ENCODE results near the gene MAPK6. TPM values are rescaled to one million over a fixed set of nuclear protein-coding genes. Genes with fewer than 3 reads are reported as not detected.

MAPK6 gene
- total RNA-seq, 1 experiment from 2014 or later, result 38.7 TPM

- no peak overlapping the region for H3K27ac ChIP-seq
- DNase-seq, result no peak
- H3K4me2 ChIP-seq, result no peak overlapping the region
- H3K79me2 ChIP-seq (ENCODE audit: low read depth), result no peaks in the 10 kb centered on the region
- H3K27me3 ChIP-seq (ENCODE audit: insufficient read depth, low read depth), result no peaks in the 10 kb centered on the region
- peaks cover 22% of the 10 kb centered on the region for H3K4me1 ChIP-seq (replicated peaks; ENCODE audit: insufficient read depth)
- no TSS peak for BruUV-seq (replicated peaks)
- POLR2A ChIA-PET (ENCODE audit: unreplicated experiment), result interaction anchor here (0.6 kb wide), 2 partner anchors 74 to 485 kb away, joined by 3 to 4 read pairs; no protein-coding TSS in a partner anchor
- peaks cover 11% of the 10 kb centered on the region; the same call in 1 of the 2 replicates for H3F3A ChIP-seq (ENCODE audit: insufficient read depth, low read depth)
- H3K9me3 ChIP-seq (ENCODE audit: insufficient read depth, low read depth), result no peaks in the 10 kb centered on the region
- no peaks in the 10 kb centered on the region for H3K36me3 ChIP-seq (ENCODE audit: low read depth)
- no peak overlapping the region for H2AFZ ChIP-seq
- intact Hi-C loops (cut with micrococcal nuclease; ENCODE audit: unreplicated experiment), result no loop called here
- TF ChIP-seq CTCF (conservative IDR thresholded peaks at IDR 0.05) (no peak), EZH2 (IDR thresholded peaks at IDR 0.05; ENCODE audit: low read depth) (no peak)
- H4K20me1 ChIP-seq (ENCODE audit: insufficient read depth), result no peaks in the 10 kb centered on the region
- no peak overlapping the region for H3K4me3 ChIP-seq
- H3K9me2 ChIP-seq (ENCODE audit: insufficient read depth), result no peaks in the 10 kb centered on the region; the same call in 1 of the 2 replicates
- CTCF ChIA-PET, result interaction anchor here (0.6 kb wide), 1 partner anchor 141 kb away, joined by 6 read pairs; no protein-coding TSS in a partner anchor
Observed at GRCh38 chr15:52104532-52105004, 85.5 kb downstream of the MAPK6 start.

GRCh38 chr15:52105846-52106245 is 86.8 kb downstream of the MAPK6 start:
- CTCF ChIA-PET, result no interaction called here
- H3K79me2 ChIP-seq (ENCODE audit: low read depth), result no peaks in the 10 kb centered on the region

GRCh38 chr15:52106641-52107040 is 87.6 kb downstream of the MAPK6 start:
- intact Hi-C loops (cut with micrococcal nuclease; ENCODE audit: unreplicated experiment), result no loop called here
- H3K4me1 ChIP-seq (replicated peaks; ENCODE audit: insufficient read depth), result peaks cover 22% of the 10 kb centered on the region
- no peak overlapping the region for H3K27ac ChIP-seq
- H3K27me3 ChIP-seq (ENCODE audit: insufficient read depth, low read depth), result no peaks in the 10 kb centered on the region
- no peaks in the 10 kb centered on the region; the same call in 1 of the 2 replicates for H3K9me2 ChIP-seq (ENCODE audit: insufficient read depth)
- ChIA-PET CTCF (no interaction called here), POLR2A (ENCODE audit: unreplicated experiment) (no interaction called here)
- TF ChIP-seq CTCF (conservative IDR thresholded peaks at IDR 0.05) (no peak), EZH2 (IDR thresholded peaks at IDR 0.05; ENCODE audit: low read depth) (no peak)
- H2AFZ ChIP-seq, result no peak overlapping the region
- no peak for DNase-seq
- no peak overlapping the region for H3K4me3 ChIP-seq
- no peaks in the 10 kb centered on the region for H4K20me1 ChIP-seq (ENCODE audit: insufficient read depth)
- peaks cover 11% of the 10 kb centered on the region; the same call in 1 of the 2 replicates for H3F3A ChIP-seq (ENCODE audit: insufficient read depth, low read depth)
- BruUV-seq (replicated peaks), result no TSS peak
- no peak overlapping the region for H3K4me2 ChIP-seq
- no peaks in the 10 kb centered on the region for H3K79me2 ChIP-seq (ENCODE audit: low read depth)
- no peaks in the 10 kb centered on the region for H3K9me3 ChIP-seq (ENCODE audit: insufficient read depth, low read depth)
- H3K36me3 ChIP-seq (ENCODE audit: low read depth), result no peaks in the 10 kb centered on the region

More at GRCh38 chr15:52105846-52106245, 86.8 kb downstream of the MAPK6 start:
- Histone ChIP-seq H3K9me3 (ENCODE audit: insufficient read depth, low read depth) (no peaks in the 10 kb centered on the region), H3K36me3 (ENCODE audit: low read depth) (no peaks in the 10 kb centered on the region), H3K4me1 (replicated peaks; ENCODE audit: insufficient read depth) (peaks cover 22% of the 10 kb centered on the region), H4K20me1 (ENCODE audit: insufficient read depth) (no peaks in the 10 kb centered on the region), H2AFZ (no peak overlapping the region), H3F3A (ENCODE audit: insufficient read depth, low read depth) (peaks cover 11% of the 10 kb centered on the region; the same call in 1 of the 2 replicates), H3K4me3 (no peak overlapping the region), H3K4me2 (no peak overlapping the region), H3K27ac (no peak overlapping the region), H3K27me3 (ENCODE audit: insufficient read depth, low read depth) (no peaks in the 10 kb centered on the region), H3K9me2 (ENCODE audit: insufficient read depth) (no peaks in the 10 kb centered on the region; the same call in 1 of the 2 replicates)
- BruUV-seq (replicated peaks), result no TSS peak
- DNase-seq, result no peak
- intact Hi-C loops (cut with micrococcal nuclease; ENCODE audit: unreplicated experiment), result no loop called here
- TF ChIP-seq CTCF (conservative IDR thresholded peaks at IDR 0.05) (no peak), EZH2 (IDR thresholded peaks at IDR 0.05; ENCODE audit: low read depth) (no peak)
- POLR2A ChIA-PET (ENCODE audit: unreplicated experiment), result no interaction called here

Data from PC-9 (cell line).